ENCODE results near the gene IL1B.

IL1B gene

GRCh38 chr2:112829101-112829960, 7.2 kb downstream of the IL1B start:
- DNase-seq (ENCODE audit: low read depth) = no peak

- DNase-seq (ENCODE audit: low read depth) = no peak
Measured at GRCh38 chr2:112828251-112828691, 8.3 kb downstream of the IL1B start.

GRCh38 chr2:112827604-112828185, 8.9 kb downstream of the IL1B start:
- no peak for DNase-seq (ENCODE audit: low read depth)

GRCh38 chr2:112827009-112827408, 9.6 kb downstream of the IL1B start:
- no peak for DNase-seq (ENCODE audit: low read depth)

- DNase-seq (ENCODE audit: low read depth) = no peak
Measured at GRCh38 chr2:112825706-112826105, 10.9 kb downstream of the IL1B start.

- no peak for DNase-seq (ENCODE audit: low read depth)
Measured at GRCh38 chr2:112824694-112825085, 11.9 kb downstream of the IL1B start.

GRCh38 chr2:112821682-112822081, 14.9 kb downstream of the IL1B start:
- no peak for DNase-seq (ENCODE audit: low read depth)

- no peak for DNase-seq (ENCODE audit: low read depth)
Measured at GRCh38 chr2:112821142-112821541, 15.4 kb downstream of the IL1B start.

- no peak for DNase-seq (ENCODE audit: low read depth)
Measured at GRCh38 chr2:112820343-112820742, 16.2 kb downstream of the IL1B start.

GRCh38 chr2:112819081-112819480, 17.5 kb downstream of the IL1B start:
- DNase-seq (ENCODE audit: low read depth) = no peak

GRCh38 chr2:112818094-112818902, 18.3 kb downstream of the IL1B start:
- DNase-seq (ENCODE audit: low read depth) = no peak

GRCh38 chr2:112817082-112817689, 19.4 kb downstream of the IL1B start:
- DNase-seq (ENCODE audit: low read depth) = no peak

- no peak for DNase-seq (ENCODE audit: low read depth)
Measured at GRCh38 chr2:112814278-112814677, 22.3 kb downstream of the IL1B start.

- no peak for DNase-seq (ENCODE audit: low read depth)
Measured at GRCh38 chr2:112813280-112813966, 23.2 kb downstream of the IL1B start.

GRCh38 chr2:112812318-112813267, 24.0 kb downstream of the IL1B start:
- DNase-seq (ENCODE audit: low read depth) = no peak

GRCh38 chr2:112811841-112812306, 24.7 kb downstream of the IL1B start:
- no peak for DNase-seq (ENCODE audit: low read depth)

GRCh38 chr2:112811276-112811831, 25.2 kb downstream of the IL1B start:
- DNase-seq (ENCODE audit: low read depth) = no peak

GRCh38 chr2:112809112-112809511, 27.5 kb downstream of the IL1B start:
- no peak for DNase-seq (ENCODE audit: low read depth)

- DNase-seq (ENCODE audit: low read depth) = no peak
Measured at GRCh38 chr2:112807233-112807807, 29.3 kb downstream of the IL1B start.

- no peak for DNase-seq (ENCODE audit: low read depth)
Measured at GRCh38 chr2:112805542-112805941, 31.0 kb downstream of the IL1B start.

All from stimulated activated CD8-positive, alpha-beta memory T cell treated with anti-CD3 and anti-CD28 coated beads, Interleukin-7, amount 100 ng/mL, for 24 hours (primary cell).